Testis (tissue), 3 donors: Measurements from ENCODE around the gene R3HDM2. TPM values are rescaled to one million over a fixed set of nuclear protein-coding genes. Genes with fewer than 3 reads are reported as not detected.

Experiments used
- DNase-seq: peaks from one replicate; pipeline ENCODE4 v3.0.0-alpha.2; 2019
- H3K27ac ChIP-seq, 2 donors: fragments of 200-600 bp; sonication (generic); one replicate each; pipeline ENCODE4 v1.5.1; 2019
- H3K27me3 ChIP-seq: fragments of 200-600 bp; sonication (generic); one replicate; pipeline ENCODE4 v1.5.1; 2019
- H3K36me3 ChIP-seq: fragments of 200-600 bp; sonication (generic); one replicate; pipeline ENCODE4 v1.5.1; 2017; ENCODE audit warnings: low read depth; ENCODE audit errors: missing control alignments
- H3K4me1 ChIP-seq: fragments of 200-600 bp; sonication (generic); one replicate; pipeline ENCODE4 v1.5.1; 2019
- H3K4me3 ChIP-seq, 2 donors: fragments of 200-600 bp; sonication (generic); one replicate each; pipeline ENCODE4 v1.5.1; 2017 to 2019
- H3K9me3 ChIP-seq: fragments of 200-600 bp; sonication (generic); one replicate; pipeline ENCODE4 v1.5.1; 2017
- CTCF ChIP-seq, 3 experiments: fragments of 450-650 bp in 2 of 3; fragments of 200-600 bp in 1 of 3; sonication (generic) in 1 of 3; IDR thresholded peaks; one replicate each; pipeline ENCODE4 v1.5.1; 2016 to 2019; ENCODE audit warnings: antibody characterized with exemption in 3 of 3, mild to moderate bottlenecking in 2 of 3, moderate library complexity in 1 of 3
- POLR2A ChIP-seq: fragments of 450-650 bp; IDR thresholded peaks from one replicate; pipeline ENCODE4 v1.6.1; 2017; ENCODE audit warnings: antibody characterized with exemption, mild to moderate bottlenecking, moderate library complexity
- WGBS, 2 donors: methylation state at CpG; one replicate each; pipeline ENCODE4 v1.1.5; 2018; 5-methylcytosine and 5-hydroxymethylcytosine counted together
- intact Hi-C: fragments of 100-400 bp; cut with DNase I; formaldehyde crosslinking; loops from one replicate; pipeline ENCODE4 v1.15.1; 2023; ENCODE audit warnings: low total_unique reads
- polyA plus RNA-seq: library from polyadenylated mRNA; stranded (reverse); fragments of 350-450 nt; fragmentation: Illumina TruSeq; extraction: RNeasy Lipid Tissue Mini Kit (QIAGEN cat#74804); gene quantifications from one replicate; pipeline ENCODE4 v1.2.3, GENCODE V29; 2014; ENCODE audit warnings: low read depth, low replicate concordance; ENCODE audit not compliant: insufficient read depth
- total RNA-seq, 2 donors: library from RNA; depleted of rRNA; stranded (reverse); fragments of >200 nt; gene quantifications; one replicate each; pipeline ENCODE4 v1.2.3, GENCODE V29; 2016

The R3HDM2 gene
- total and polyA plus RNA-seq, 3 donors from 2014 or later: 54.6 to 93.9 (median 92.0) TPM

- TF ChIP-seq POLR2A: no peak
- no peak for TF ChIP-seq CTCF (IDR thresholded peaks at IDR 0.05)
- Histone ChIP-seq H3K4me1 (peaks cover 26% of the 10 kb centered on the region), H3K36me3 (no peaks in the 10 kb centered on the region), H3K27ac (peak overlapping the region; percentile 33 to 50), H3K4me3 (no peak overlapping the region), H3K9me3 (no peaks in the 10 kb centered on the region), H3K27me3 (no peaks in the 10 kb centered on the region)
- DNase-seq: no peak
- intact Hi-C loops: no loop called here
- WGBS, 2 donors: 61 to 68% methylated on average over 7 of the region's 7 CpGs
Observed at GRCh38 chr12:57212701-57213057, 218.2 kb downstream of the R3HDM2 start.

- Histone ChIP-seq H3K36me3 (no peaks in the 10 kb centered on the region), H3K4me3 (no peak overlapping the region), H3K27ac (peak overlapping the region in 1 of 2 donors; percentile 33), H3K27me3 (no peaks in the 10 kb centered on the region), H3K4me1 (peaks cover 19% of the 10 kb centered on the region), H3K9me3 (no peaks in the 10 kb centered on the region)
- TF ChIP-seq POLR2A: no peak
- TF ChIP-seq CTCF (IDR thresholded peaks at IDR 0.05): no peak
- intact Hi-C loops: no loop called here
- DNase-seq: no peak
- 79 to 80% methylated on average over 26 to 27 of the region's 27 CpGs for WGBS, 2 donors
Observed at GRCh38 chr12:57211791-57212700, 218.8 kb downstream of the R3HDM2 start.

- H3K9me3 ChIP-seq: no peaks in the 10 kb centered on the region
- TF ChIP-seq CTCF (IDR thresholded peaks at IDR 0.05) (no peak), POLR2A (no peak)
- 81 to 90% methylated on average over 10 to 16 of the region's 16 CpGs for WGBS, 2 donors
- no peak for DNase-seq
- intact Hi-C loops: no loop called here
- H3K36me3 ChIP-seq: no peaks in the 10 kb centered on the region
- H3K27ac ChIP-seq: no peak overlapping the region
- no peak overlapping the region for H3K4me3 ChIP-seq
- peaks cover 14% of the 10 kb centered on the region for H3K4me1 ChIP-seq
- H3K27me3 ChIP-seq: no peaks in the 10 kb centered on the region
Observed at GRCh38 chr12:57210926-57211692, 219.7 kb downstream of the R3HDM2 start.

- DNase-seq: no peak
- Histone ChIP-seq H3K27me3 (no peaks in the 10 kb centered on the region), H3K27ac (no peak overlapping the region), H3K36me3 (no peaks in the 10 kb centered on the region), H3K4me3 (no peak overlapping the region), H3K4me1 (peaks cover 12% of the 10 kb centered on the region), H3K9me3 (no peaks in the 10 kb centered on the region)
- TF ChIP-seq CTCF (IDR thresholded peaks at IDR 0.05) (no peak), POLR2A (no peak)
- 91 to 96% methylated on average over 12 to 14 of the region's 15 CpGs for WGBS, 2 donors
- intact Hi-C loops: no loop called here
Observed at GRCh38 chr12:57210461-57210860, 220.4 kb downstream of the R3HDM2 start.
